Measurements from ENCODE around the gene NRP1.

NRP1 gene

DNA sequence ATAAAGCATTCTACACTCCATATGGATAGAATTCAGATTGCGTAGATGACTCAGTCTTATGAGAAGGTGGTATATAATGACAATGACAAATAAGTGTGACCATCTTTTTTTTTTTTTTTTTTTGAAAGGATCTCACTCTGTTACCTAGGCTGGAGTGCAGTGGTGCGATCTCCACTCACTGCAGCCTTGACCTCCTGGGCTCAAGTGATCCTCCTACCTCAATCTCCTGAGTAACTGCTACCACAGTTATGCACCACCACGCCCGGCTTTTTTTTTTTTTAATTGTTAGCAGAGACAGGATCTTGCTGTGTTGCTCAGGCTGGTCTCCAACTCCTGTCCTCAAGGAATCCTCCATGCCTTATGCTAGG, 43.2 kb upstream of the NRP1 start:
- Histone ChIP-seq H3K4me3 (no peak overlapping the region), H3K27ac (no peak overlapping the region), H3K36me3 (no peaks in the 10 kb centered on the region), H3K9me3 (no peaks in the 10 kb centered on the region), H3K4me1 (peaks cover 0 to 10% (median 0%) of the 10 kb centered on the region in 4 donors), H3K27me3 (no peaks in the 10 kb centered on the region)
- TF ChIP-seq, protein P1, sequence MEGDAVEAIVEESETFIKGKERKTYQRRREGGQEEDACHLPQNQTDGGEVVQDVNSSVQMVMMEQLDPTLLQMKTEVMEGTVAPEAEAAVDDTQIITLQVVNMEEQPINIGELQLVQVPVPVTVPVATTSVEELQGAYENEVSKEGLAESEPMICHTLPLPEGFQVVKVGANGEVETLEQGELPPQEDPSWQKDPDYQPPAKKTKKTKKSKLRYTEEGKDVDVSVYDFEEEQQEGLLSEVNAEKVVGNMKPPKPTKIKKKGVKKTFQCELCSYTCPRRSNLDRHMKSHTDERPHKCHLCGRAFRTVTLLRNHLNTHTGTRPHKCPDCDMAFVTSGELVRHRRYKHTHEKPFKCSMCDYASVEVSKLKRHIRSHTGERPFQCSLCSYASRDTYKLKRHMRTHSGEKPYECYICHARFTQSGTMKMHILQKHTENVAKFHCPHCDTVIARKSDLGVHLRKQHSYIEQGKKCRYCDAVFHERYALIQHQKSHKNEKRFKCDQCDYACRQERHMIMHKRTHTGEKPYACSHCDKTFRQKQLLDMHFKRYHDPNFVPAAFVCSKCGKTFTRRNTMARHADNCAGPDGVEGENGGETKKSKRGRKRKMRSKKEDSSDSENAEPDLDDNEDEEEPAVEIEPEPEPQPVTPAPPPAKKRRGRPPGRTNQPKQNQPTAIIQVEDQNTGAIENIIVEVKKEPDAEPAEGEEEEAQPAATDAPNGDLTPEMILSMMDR (IDR thresholded peaks at IDR 0.05), result no peak
- no peak for DNase-seq
- intact Hi-C loops (cut with DNase I; ENCODE audit: low total_unique reads), result no loop called here

DNA sequence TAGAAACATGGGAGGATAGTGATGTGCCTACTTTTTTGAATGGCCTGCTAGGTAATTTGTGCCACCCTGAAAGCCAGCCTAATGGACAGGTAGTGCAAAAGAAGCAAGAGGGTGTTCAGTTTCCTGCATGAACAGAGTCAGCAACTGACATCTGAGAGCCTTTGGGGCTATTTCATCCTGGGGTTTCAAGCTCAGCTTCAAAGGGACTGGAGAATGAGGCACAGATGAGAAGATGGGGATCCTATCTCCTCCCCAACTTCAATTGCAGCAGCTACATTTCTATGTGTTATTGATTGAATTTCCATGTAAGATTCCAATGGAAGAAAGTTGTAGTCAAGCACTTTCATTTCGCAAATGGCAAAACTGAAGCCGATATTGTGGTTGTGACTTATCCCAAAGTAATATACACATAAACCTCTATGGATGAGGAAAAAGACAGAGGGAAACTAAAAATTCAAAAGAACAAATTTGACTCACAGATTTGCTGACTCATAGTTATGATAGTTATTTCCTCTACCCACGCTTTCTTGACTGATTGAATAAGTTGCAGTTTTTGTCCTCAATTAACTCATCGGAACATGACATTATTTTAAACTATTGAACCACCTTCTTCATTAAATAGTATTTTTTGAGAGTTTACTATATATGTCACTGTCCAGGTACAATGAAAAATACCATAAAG, 42.6 kb upstream of the NRP1 start:
- no peak overlapping the region for H3K27ac ChIP-seq
- no peaks in the 10 kb centered on the region for H3K9me3 ChIP-seq
- H3K27me3 ChIP-seq, result no peaks in the 10 kb centered on the region
- no peak for DNase-seq
- TF ChIP-seq, protein P1 (IDR thresholded peaks at IDR 0.05), result no peak
- peaks cover 0 to 7% (median 0%) of the 10 kb centered on the region in 4 donors for H3K4me1 ChIP-seq
- intact Hi-C loops (cut with DNase I; ENCODE audit: low total_unique reads), result no loop called here
- H3K4me3 ChIP-seq, result no peak overlapping the region
- no peaks in the 10 kb centered on the region for H3K36me3 ChIP-seq

DNA sequence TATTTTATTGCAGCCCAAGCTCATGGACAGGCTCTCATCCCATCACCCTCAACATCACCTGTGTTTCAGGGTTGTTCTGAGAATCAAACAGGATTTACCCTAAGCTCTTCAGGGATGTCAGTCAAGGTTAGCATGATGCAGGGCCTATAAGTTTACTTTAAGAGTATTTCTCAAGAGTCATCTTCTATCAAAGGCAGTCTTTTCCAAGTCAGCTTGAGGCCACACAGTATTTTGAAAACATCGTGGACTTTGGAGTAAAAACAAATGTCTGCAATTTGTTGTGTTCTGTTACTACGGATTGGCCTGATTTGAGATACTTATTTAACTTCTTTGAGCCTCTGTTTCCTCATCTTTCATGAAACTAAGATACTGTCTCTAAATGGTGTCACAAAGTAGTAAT, 42.0 kb upstream of the NRP1 start:
- Histone ChIP-seq H3K4me3 (no peak overlapping the region), H3K4me1 (peaks cover 0 to 7% (median 0%) of the 10 kb centered on the region in 4 donors), H3K27me3 (no peaks in the 10 kb centered on the region), H3K36me3 (no peaks in the 10 kb centered on the region), H3K27ac (no peak overlapping the region), H3K9me3 (no peaks in the 10 kb centered on the region)
- intact Hi-C loops (cut with DNase I; ENCODE audit: low total_unique reads), result no loop called here
- TF ChIP-seq, protein P1 (IDR thresholded peaks at IDR 0.05), result no peak
- DNase-seq, result no peak

DNA sequence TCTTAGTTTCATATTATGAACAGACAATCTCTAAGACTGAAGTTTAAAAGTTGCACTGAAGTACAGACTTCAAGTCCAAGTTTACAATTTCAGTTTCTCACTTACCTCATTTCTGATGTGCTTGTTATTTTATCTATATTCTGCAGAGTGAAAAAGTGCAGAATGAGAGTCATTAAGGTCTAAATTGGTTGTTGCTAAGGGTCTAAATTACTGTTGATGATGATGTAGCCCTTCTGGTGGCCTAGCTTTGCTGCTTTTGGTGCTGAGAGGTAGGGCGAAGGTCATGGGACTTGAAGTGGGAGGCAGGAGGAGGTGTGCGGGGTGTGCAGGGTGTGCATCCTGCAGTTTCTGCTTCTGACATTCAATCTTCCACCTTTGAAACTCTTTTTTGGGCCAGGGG, 38.8 kb upstream of the NRP1 start:
- Histone ChIP-seq H3K27ac (no peak overlapping the region), H3K4me1 (peaks cover 0 to 7% (median 0%) of the 10 kb centered on the region in 4 donors), H3K36me3 (no peaks in the 10 kb centered on the region), H3K9me3 (no peaks in the 10 kb centered on the region), H3K27me3 (no peaks in the 10 kb centered on the region), H3K4me3 (no peak overlapping the region)
- intact Hi-C loops (cut with DNase I; ENCODE audit: low total_unique reads), result no loop called here
- TF ChIP-seq, protein P1 (IDR thresholded peaks at IDR 0.05), result no peak
- no peak for DNase-seq

DNA sequence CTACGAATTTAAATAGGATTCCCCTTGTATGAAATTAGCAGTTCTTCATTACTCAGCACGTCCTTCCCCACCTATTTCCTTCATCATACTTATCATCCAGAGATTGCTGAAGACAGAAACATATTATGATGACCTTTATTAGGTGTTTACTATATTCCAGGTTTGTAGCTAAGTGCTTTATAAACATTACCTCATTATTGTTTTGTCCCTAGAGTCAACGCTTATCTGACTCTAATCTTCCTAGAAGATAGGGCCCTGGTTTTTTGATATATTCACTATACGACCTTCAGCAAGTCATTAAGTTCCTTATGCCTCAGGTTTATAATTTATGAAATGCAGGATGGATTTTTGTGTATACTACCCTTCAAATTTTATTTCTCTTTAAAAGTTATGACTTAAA, 36.8 kb upstream of the NRP1 start:
- H3K27ac ChIP-seq, result no peak overlapping the region
- H3K4me1 ChIP-seq, result no peaks in the 10 kb centered on the region
- no peaks in the 10 kb centered on the region for H3K36me3 ChIP-seq
- DNase-seq, result no peak
- no peak overlapping the region for H3K4me3 ChIP-seq
- TF ChIP-seq, protein P1 (IDR thresholded peaks at IDR 0.05), result no peak
- intact Hi-C loops (cut with DNase I; ENCODE audit: low total_unique reads), result no loop called here
- H3K27me3 ChIP-seq, result no peaks in the 10 kb centered on the region
- H3K9me3 ChIP-seq, result peaks cover 0 to 10% (median 7%) of the 10 kb centered on the region in 3 donors
